ENCODE data around the gene SORD. TPM values are rescaled to one million over a fixed set of nuclear protein-coding genes. Genes with fewer than 3 reads are reported as not detected.

Gene SORD
- total and polyA plus RNA-seq, 9 of the 15 experiments (the other 6 are each of a cell fraction or from before 2014, with no cell fraction given): 5.9 to 79.2 (median 29.6) TPM

DNA sequence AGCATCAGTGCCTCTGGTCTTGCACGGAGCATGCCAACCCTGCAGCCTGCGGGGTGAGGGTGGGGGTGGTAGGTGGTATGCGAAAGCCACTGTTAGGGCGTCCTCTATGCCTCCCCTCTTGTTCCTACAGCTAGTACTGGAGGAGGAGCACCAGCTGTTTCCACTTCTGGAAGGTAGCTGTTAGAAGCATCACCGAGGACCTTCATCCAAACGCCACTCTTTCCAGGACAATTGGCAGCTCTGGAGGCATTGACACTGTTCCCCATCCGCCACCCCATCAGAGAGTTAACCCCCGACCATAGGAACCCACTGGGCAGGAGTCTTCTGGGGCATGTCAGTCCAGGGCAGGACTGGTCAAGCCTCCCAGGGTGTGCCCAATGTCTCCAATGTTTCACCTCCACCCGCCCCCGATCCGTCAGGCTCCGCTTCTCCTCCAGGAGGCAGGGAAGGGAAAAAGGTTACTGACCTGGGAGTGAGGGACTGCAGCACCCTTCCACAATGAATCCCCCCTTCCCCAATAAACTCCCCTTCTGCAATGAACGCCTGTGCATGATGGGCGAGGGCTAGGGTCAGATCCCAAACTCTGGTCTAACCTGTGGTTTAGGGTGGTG lies 90.5 kb downstream of the SORD start:
- DNase-seq (ENCODE audit: extremely low read depth in 1 of 4, low spot score in 3 of 4): no peak
- Histone ChIP-seq H3K27me3 (ENCODE audit: control insufficient read depth in 2 of 2, insufficient read depth in 2 of 2, low read length in 2 of 2) (peaks cover 2 to 19% of the 10 kb centered on the region in 2 experiments; a peak in 3 of 5 replicates), H3K36me3 (ENCODE audit: control insufficient read depth, insufficient read depth, low read length) (no peaks in the 10 kb centered on the region), H3K4me2 (ENCODE audit: insufficient read depth, low read length) (no peak overlapping the region), H3K9me3 (replicated peaks; ENCODE audit: control insufficient read depth, insufficient read depth, low read depth, low read length) (no peaks in the 10 kb centered on the region), H3K27ac (ENCODE audit: extremely low read depth, low read depth, low read length) (no peak overlapping the region), H2AFZ (ENCODE audit: low read depth, low read length) (no peak overlapping the region), H3K9me1 (ENCODE audit: control insufficient read depth, insufficient read depth, low read length) (no peaks in the 10 kb centered on the region), H3K9ac (ENCODE audit: insufficient read depth in 1 of 2, low read depth in 2 of 2, low read length in 2 of 2) (no peak overlapping the region), H3K4me3 (no peak overlapping the region), H3K4me1 (replicated peaks in 1 of 2; ENCODE audit: control insufficient read depth in 2 of 2, insufficient read depth in 2 of 2, low read length in 2 of 2) (peaks cover 0 to 32% of the 10 kb centered on the region in 2 experiments; a peak in 3 of 5 replicates), H4K20me1 (replicated peaks; ENCODE audit: control insufficient read depth, insufficient read depth, low read length) (no peaks in the 10 kb centered on the region), H3K79me2 (ENCODE audit: control insufficient read depth, insufficient read depth, low read length) (no peaks in the 10 kb centered on the region)
- intact Hi-C loops (cut with micrococcal nuclease): no loop called here
- CTCF ChIA-PET (ENCODE audit: low intra/inter-chr PET ratio): no interaction called here
- POLR2A ChIA-PET: no interaction called here
- in situ Hi-C loops (cut with MboI): loop anchor here (25.0 kb wide), 1 partner anchor 151 kb away; the partner anchor contains the start of gene TERB2
- TF ChIP-seq EP400 (IDR thresholded peaks at IDR 0.05): no peak
- FAIRE-seq: no peak
- WGBS (ENCODE audit: insufficient coverage, low coverage, missing lambda C conversion rate): 30% methylated on average over 14 of the region's 14 CpGs
- BruUV-seq (replicated peaks): no TSS peak
- ATAC-seq: no peak

DNA sequence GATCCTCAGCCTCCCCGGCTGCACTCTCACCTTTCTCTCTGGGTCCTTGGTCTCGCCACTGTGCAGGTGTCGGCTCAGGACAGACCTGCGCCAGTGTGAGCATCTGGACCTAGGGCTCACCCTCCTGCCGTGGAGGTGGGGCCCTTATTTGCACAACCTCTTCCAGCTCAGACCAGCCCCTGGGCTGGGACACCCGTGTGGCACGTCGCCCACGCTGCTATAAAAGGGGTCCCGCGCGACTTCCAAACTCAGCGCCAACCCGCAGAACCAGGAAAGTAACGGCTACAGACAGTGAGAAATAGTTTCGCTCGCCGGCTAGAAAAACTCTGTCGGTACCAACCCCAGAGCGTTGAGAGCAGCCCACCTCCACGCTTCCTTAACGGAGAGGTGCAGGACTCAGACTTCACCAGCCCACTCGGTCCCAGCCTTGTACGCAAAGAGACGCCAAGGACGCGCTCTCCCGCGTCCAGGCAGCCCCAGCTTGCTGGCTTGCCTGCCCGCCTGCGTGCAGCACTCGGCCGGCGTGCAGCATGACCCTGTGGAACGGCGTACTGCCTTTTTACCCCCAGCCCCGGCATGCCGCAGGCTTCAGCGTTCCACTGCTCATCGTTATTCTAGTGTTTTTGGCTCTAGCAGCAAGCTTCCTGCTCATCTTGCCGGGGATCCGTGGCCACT lies 91.2 kb downstream of the SORD start, which contains the start of the genes DUOX2 and DUOXA2:
DUOX2 (minus strand) TSS at position 97 of the 675 bp plus-strand sequence. CDS start 761 bp downstream, outside the sequence.
DUOXA2 (plus strand) TSS at position 251 of the 675 bp plus-strand sequence; CDS start at position 531, 280 bp downstream.
- WGBS (ENCODE audit: insufficient coverage, low coverage, missing lambda C conversion rate): 40% methylated on average over 42 of the region's 42 CpGs
- in situ Hi-C loops (cut with MboI) (loop anchor here (25.0 kb wide), 1 partner anchor 152 kb away; the partner anchor contains the start of gene TERB2), intact Hi-C loops (cut with micrococcal nuclease) (no loop called here)
- POLR2A ChIA-PET: no interaction called here
- H2AFZ ChIP-seq (ENCODE audit: low read depth, low read length): no peak within 1 kb of the TSS
- H3K9me1 ChIP-seq (ENCODE audit: control insufficient read depth, insufficient read depth, low read length): no peaks in the 10 kb centered on the region
- no peak within 1 kb of the TSS for H3K4me3 ChIP-seq
- BruUV-seq (replicated peaks): no TSS peak
- H4K20me1 ChIP-seq (replicated peaks; ENCODE audit: control insufficient read depth, insufficient read depth, low read length): no peaks in the 10 kb centered on the region
- no peak within 1 kb of the TSS for H3K27ac ChIP-seq (ENCODE audit: extremely low read depth, low read depth, low read length)
- H3K79me2 ChIP-seq (ENCODE audit: control insufficient read depth, insufficient read depth, low read length): no peaks in the 10 kb centered on the region
- DNase-seq (ENCODE audit: extremely low read depth in 1 of 4, low spot score in 3 of 4) (no peak), ATAC-seq (no peak), FAIRE-seq (no peak)
- peaks cover 0 to 32% of the 10 kb centered on the region in 2 experiments; a peak in 3 of 5 replicates for H3K4me1 ChIP-seq (replicated peaks in 1 of 2; ENCODE audit: control insufficient read depth in 2 of 2, insufficient read depth in 2 of 2, low read length in 2 of 2)
- no peak within 1 kb of the TSS for H3K9ac ChIP-seq (ENCODE audit: insufficient read depth in 1 of 2, low read depth in 2 of 2, low read length in 2 of 2)
- CTCF ChIA-PET (ENCODE audit: low intra/inter-chr PET ratio): no interaction called here
- no peaks in the 10 kb centered on the region for H3K9me3 ChIP-seq (replicated peaks; ENCODE audit: control insufficient read depth, insufficient read depth, low read depth, low read length)
- peaks cover 2 to 19% of the 10 kb centered on the region in 2 experiments; a peak in 3 of 5 replicates for H3K27me3 ChIP-seq (ENCODE audit: control insufficient read depth in 2 of 2, insufficient read depth in 2 of 2, low read length in 2 of 2)
- H3K36me3 ChIP-seq (ENCODE audit: control insufficient read depth, insufficient read depth, low read length): no peaks in the 10 kb centered on the region
- no peak within 1 kb of the TSS for H3K4me2 ChIP-seq (ENCODE audit: insufficient read depth, low read length)
- TF ChIP-seq TAL1 (IDR thresholded peaks at IDR 0.05) (no peak), ZNF668 (CRISPR knock-in tag; IDR thresholded peaks at IDR 0.05) (no peak), ZNF707 (CRISPR knock-in tag; conservative IDR thresholded peaks at IDR 0.05) (no peak), MED1 (CRISPR knock-in tag; IDR thresholded peaks at IDR 0.05; ENCODE audit: borderline replicate concordance) (no peak), TBL1XR1 (IDR thresholded peaks at IDR 0.05; ENCODE audit: low read length in 2 of 2) (no peak), ZNF764 (CRISPR knock-in tag; IDR thresholded peaks at IDR 0.05; ENCODE audit: low read depth) (no peak), ZNF239 (CRISPR knock-in tag; IDR thresholded peaks at IDR 0.05) (no peak), PTTG1 (tag; IDR thresholded peaks at IDR 0.05; ENCODE audit: low read depth) (no peak)
- TF ChIP-seq, protein P1, sequence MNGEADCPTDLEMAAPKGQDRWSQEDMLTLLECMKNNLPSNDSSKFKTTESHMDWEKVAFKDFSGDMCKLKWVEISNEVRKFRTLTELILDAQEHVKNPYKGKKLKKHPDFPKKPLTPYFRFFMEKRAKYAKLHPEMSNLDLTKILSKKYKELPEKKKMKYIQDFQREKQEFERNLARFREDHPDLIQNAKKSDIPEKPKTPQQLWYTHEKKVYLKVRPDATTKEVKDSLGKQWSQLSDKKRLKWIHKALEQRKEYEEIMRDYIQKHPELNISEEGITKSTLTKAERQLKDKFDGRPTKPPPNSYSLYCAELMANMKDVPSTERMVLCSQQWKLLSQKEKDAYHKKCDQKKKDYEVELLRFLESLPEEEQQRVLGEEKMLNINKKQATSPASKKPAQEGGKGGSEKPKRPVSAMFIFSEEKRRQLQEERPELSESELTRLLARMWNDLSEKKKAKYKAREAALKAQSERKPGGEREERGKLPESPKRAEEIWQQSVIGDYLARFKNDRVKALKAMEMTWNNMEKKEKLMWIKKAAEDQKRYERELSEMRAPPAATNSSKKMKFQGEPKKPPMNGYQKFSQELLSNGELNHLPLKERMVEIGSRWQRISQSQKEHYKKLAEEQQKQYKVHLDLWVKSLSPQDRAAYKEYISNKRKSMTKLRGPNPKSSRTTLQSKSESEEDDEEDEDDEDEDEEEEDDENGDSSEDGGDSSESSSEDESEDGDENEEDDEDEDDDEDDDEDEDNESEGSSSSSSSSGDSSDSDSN (IDR thresholded peaks at IDR 0.05; ENCODE audit: borderline replicate concordance in 1 of 2, low read depth in 2 of 2, low read length in 2 of 2): no peak
- TF ChIP-seq, protein P2, sequence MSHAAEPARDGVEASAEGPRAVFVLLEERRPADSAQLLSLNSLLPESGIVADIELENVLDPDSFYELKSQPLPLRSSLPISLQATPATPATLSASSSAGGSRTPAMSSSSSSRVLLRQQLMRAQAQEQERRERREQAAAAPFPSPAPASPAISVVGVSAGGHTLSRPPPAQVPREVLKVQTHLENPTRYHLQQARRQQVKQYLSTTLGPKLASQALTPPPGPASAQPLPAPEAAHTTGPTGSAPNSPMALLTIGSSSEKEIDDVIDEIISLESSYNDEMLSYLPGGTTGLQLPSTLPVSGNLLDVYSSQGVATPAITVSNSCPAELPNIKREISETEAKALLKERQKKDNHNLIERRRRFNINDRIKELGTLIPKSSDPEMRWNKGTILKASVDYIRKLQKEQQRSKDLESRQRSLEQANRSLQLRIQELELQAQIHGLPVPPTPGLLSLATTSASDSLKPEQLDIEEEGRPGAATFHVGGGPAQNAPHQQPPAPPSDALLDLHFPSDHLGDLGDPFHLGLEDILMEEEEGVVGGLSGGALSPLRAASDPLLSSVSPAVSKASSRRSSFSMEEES (CRISPR knock-in tag; IDR thresholded peaks at IDR 0.05): no peak

Measured in K562 (cell line).